OCI-M2 (cell line): ENCODE measurements around the gene SMG6.

Experiments used
- DNase-seq: peaks from one replicate; lab custom pipeline; 2025; ENCODE audit not compliant: unreplicated experiment; lab: John Stamatoyannopoulos, UW

The SMG6 gene

DNA sequence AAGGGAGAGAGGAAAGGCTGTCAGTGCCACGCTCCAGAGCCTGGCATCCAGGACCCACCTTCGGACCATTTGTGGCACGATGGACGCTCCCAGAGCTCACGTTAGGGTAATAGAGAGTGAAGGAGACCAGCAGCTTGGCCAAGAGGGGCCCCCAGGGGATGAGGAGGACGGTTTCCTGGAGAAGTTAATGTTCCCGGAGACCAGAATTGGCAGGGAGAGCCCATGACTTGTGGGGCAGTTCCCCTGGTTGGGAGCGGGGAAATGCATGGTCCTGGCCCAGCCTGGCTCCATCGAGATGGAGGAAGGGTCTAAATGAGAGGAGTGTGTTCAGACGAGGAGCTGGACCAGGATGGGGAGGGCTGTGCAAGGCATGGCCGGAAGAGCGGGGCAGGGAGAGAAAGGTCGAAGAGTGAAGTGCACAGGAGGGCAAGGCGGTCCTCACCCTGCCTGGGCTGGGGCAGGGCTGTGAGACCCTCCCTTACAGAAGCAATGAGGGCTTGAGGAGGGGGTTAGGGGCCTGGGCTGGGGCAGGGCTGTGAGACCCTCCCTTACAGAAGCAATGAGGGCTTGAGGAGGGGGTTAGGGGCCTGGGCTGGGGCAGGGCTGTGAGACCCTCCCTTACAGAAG is 251.5 kb downstream of the SMG6 start:
- no peak for DNase-seq

DNA sequence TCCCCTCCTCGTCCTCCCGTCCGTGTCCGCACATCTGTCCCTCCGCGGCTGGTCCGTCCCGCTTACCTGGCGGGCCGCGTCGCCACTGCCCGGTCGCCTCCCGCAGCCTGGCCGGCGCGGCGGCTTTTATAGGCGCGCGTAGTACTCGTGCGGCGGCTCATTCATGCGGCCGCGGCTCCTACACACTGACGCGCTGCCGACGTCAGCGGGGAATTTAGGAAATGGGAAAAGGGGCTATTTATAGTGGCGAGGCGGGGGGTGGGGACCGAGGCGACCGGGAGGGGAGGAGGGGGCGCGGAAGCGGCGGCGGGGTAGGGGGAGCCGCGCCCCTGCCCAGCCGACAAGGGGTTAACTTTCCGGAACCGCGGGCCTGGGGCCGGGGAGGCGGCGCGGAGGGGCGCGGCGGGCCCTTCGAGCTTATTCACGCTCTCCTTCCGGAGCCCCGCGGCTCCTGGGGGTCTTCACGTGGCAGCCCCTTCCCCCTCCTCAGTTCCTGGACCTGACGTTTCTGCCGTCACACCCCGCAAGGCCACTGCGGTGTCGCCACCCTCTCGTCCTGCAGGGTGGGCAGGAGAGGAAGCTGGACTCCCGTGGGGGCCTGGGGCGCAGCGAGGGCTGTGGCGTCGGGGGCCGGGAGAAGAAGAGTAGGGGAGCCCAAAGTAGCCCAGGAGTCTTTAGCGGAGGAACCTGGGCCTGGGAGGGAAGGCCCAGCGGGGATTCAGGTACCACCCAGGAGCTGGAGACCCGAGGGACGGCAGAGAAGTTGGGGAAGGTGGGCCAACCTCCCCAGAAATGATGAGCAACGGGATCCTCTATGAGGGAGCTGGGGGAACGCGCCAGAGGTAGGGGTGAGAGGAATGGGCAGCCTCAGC is 252.3 kb downstream of the SMG6 start:
- no peak for DNase-seq

DNA sequence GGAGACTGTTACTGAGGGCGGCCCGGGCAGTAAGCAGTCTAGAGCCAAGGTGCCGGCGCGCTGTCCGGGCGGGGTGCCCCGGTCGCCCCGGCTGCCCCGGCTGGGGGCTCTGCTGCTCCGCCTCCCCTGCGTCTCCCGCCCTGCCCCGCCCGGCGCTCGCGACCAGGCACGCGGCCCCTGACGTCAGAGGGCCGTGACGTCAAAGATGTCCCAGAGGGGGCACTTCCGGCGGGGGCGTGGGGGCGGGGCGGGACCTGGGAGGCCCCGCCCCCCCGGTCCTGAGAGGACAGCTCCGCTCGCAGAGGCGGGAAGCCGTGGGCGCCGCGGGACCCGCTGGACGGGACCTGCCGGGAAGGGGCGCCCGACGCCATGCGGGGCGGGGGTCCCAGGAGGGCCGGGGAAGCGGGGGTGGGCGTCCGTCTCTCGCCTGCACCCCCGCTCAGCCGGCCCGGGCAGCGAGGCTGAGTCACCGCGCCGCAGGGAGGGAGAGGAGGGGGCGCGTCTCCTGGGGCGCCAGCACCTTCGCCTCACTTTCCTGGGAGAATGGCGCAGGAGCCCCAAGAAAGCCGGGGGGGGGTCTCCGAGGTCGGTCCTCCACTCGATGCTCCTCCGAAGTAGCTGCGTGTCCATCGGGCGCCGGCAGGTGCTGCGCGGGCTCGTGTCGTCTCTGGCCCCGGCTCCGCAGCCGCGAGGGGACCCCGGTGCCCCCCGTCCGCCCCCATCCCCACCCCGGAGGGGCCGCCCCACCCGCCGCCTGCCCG is 253.1 kb downstream of the SMG6 start:
- no peak for DNase-seq

DNA sequence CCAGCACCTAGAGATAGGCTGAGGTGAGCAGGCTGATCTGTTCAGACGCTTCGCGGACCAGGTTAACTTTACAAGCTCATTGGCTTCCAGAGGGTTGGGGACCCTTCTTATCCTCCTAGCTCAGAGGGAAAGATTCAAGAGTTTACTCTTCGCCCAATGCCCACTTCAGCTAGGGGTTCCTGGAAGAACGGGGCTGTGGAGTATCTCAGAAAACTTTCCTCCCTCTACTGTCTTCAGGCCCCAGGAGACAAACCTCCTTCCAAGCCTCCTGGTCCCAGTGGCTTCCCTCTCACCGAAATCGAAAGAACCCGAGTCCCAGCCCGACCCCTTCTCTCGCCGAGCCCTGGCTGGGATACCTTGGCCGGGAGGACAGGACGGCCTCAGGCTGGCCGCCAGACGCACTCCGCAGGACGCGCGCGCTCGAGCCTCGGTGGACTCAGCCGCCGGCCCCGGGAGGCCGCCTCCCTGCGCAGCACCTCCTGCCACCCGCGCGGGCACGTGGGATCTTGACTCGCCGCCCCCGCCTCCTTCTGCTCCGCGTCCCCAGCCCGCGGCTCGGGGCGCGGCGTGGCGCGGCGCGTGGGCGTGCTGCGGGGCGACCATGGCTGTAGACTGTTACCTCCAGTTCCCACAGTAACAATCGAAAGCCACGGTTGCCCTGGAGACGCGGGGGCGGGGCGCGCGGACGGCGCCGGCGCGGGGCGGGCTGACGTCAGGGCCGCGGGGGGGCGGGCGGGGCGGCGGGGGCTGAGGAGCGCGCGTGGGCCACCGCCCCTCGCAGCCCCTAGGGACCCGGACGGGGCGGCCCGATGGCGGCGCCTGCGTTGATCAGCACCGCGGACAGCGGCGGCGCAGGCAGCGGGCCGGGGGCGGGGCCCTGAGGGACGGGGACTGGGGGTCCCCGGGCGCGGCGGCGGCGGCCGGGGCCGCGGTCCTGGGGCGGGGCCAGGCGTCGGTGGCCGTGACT is 254.0 kb downstream of the SMG6 start:
- DNase-seq, result no peak

DNA sequence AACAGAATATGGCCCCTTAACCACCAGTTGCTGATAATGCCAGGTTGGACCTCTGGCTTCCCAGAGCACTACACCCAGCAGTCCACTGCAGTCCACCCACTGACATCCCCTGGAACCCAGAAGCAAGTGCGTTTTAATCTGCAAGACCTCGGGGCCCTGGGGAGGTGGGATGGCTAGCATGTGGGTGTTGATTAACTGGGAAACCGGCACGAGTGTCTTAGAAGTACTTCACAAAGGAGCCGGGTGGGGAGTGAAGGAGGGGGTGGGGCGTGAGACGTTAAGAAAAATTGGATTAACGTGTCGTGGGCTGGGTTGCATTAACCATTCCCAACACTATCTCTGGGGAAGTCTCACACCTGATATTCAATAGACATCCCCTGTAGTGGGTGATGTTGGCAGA is 254.8 kb downstream of the SMG6 start:
- no peak for DNase-seq

DNA sequence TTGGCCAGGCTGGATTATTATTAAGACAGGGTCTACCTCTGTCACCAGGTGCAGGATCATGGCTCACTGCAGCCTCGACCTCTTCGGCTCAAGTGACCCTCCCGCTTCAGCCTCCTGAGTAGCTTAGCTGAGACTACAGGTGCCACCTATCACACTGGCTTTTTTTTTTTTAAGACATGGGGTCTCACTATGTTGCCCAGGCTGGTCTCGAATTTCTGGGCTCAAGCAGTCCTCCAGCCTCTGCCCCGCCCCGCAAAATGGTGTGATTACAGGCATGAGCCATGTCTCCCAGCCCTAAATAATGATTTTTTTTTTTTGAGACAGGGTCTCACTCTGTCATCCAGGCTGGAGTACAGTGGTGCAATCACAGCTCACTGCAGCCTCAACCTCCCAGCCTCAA is 256.0 kb downstream of the SMG6 start:
- no peak for DNase-seq

DNA sequence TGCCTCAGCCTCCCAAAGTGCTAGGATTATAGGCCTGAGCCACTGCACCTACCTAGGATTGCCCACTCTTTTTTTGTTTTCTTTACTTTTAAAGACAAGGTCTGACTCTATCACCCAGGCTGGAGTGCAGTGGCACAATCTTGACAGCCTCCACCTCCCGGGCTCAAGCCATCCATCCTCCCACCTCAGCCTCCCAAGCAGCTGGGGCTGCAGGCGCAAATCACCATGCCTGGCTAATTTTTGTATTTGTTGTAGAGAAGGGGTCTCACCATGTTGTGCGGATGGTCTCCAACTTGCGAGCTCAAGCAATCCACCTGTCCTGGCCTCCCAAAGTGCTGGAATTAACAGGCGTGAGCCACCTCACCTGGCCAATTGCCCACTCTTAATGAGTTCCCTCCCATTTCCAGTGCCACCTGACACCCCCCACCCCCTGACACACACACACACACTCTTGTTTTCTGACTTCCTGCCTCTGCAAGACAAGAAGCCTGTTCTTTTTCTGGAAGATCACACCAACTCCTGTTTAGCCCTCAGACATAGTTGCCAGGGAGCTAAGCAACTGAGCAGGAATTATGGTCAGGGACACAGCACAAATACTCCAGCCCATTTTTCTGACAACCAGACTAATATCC is 259.2 kb downstream of the SMG6 start:
- DNase-seq, result no peak

DNA sequence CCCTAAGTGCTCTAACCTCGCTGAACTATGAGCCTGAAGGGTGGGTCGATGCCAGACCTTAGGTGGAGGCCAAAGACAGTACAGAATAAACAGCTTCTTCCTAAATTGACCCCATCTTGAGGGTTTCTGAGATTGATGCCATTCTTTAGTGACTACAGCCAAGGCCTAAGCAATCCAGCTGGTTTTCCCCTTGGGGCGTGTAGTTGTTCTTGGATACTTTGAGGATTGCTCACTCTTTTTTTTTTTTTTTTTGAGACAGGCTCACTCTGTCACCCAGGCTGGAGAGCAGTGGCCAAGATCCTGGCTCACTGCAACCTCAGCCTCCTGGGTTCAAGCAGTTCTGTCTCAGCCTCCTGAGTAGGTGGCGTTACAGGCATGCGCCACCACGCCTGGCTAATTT is 259.8 kb downstream of the SMG6 start:
- no peak for DNase-seq

DNA sequence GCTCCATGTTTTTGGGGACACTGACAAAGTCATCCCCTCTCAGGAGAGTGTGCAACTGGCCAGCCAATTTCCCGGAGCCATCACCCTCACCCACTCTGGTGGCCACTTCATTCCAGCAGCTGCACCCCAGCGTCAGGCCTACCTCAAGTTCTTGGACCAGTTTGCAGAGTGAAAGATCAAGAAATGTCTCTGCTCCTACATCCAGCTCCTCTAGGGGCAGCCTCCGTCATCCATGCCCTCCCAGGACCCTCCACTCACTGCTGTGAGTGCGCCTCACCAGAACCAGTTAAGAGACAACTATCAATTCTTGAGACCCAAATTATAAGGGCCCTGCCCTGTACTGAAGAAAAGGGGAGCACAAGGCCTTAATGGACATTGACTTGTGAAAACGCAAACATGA is 260.7 kb downstream of the SMG6 start:
- DNase-seq, result no peak

DNA sequence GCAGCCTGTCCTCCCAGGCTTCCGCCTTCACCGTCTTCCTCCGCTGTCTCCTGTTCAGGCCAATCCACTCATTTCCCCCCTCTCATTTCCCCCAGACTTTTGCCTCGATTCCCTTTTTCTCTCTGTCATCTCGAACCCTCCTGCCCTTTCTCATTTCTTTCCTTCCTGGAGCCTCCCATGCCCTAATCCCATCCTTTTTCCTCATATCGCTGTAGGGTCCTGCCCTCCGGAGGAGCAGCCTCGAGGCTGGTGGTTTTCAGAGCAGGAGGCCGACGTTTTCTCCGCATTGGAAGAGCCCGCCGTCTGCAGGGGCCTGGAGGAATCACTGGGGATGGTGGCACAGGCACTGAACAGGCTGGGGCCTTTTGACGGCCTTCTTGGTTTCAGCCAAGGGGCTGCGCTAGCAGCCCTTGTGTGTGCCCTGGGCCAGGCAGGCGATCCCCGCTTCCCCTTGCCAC is 261.2 kb downstream of the SMG6 start:
- DNase-seq, result no peak

DNA sequence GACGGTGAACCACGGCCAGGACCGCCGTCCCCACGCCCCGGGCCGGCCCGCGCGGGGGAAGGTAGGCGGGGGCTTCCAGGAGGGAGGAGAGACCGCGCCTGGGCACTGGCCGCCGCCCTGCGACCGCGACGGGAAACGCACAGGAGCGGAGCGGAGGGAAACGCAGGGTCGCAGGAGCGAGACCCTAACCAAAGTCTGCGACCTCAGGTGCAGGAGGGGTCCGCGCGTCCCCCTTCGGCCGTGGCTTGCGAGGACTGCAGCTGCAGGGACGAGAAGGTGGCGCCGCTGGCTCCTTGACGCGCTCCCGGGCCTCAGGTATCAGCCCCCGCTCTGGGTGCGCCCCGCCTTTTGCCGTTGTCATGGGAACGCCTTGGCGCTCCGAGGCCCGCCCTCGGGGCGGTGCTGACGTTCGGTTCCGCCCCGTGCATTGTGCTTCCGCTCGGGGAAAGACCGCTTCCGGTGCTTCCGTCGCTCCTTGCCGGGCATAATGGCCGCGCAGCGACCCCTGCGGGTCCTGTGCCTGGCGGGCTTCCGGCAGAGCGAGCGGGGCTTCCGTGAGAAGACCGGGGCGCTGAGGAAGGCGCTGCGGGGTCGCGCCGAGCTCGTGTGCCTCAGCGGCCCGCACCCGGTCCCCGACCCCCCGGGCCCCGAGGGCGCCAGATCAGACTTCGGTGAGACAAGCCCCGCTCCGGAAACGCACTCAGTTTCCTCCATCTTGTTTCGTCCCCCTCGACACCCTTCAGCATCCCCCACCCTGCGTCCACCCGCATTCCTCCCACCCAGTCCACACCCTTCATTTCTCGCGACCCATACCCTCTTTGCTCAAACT is 261.8 kb downstream of the SMG6 start, which contains the start of gene OVCA2:
TSS of gene OVCA2 (plus strand) at position 462 of the 829 bp plus-strand sequence. CDS start at position 488, 26 bp downstream.
- DNase-seq, result no peak

DNA sequence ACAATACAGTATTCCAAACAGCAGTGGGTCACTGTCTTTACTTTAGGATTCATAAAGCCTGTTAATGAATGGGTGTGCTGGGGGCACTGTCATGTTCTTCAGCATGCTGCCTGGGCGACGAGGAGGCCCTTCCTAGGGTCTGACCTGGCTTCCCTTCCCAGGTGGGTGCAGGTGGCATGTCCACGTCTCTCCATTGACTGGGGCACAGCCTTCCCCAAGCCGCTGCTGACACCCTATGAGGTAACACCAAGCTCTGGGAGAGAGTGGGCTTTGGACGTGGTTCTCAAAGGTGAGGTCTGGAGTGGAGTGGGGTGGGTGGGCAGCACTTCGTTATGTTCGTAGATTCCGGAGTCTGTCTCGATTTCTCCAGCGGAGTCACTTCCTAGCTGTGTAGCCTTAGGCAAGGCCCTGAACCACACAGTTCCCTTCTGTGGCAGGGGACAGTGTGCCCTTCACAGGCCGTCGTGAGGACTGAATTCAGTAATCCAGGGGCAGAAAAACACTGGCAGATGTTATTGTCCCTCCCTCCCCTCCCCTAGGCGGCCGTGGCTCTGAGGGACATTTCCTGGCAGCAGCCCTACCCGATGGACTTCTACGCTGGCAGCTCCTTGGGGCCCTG is 262.5 kb downstream of the SMG6 start:
- no peak for DNase-seq

DNA sequence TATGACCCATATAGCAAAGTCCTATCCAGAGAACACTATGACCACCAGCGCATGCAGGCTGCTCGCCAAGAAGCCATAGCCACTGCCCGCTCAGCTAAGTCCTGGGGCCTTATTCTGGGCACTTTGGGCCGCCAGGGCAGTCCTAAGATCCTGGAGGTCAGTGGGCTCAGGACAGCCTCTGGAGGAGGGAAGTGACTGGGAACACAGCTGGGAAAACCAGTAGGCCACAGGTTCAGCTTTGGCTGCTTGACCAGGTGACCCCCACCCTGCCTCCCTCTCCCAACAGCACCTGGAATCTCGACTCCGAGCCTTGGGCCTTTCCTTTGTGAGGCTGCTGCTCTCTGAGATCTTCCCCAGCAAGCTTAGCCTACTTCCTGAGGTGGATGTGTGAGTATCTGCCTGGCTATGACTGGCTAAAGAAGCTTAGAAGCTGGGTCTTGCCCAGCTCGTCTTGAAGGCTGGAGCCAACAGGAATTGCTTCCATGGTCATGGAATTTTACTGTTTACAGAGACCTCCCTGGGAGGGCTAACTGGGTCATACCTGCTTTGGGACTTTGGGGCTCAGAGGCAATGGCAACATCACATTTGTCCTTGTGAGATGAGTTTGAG is 263.3 kb downstream of the SMG6 start:
- DNase-seq, result no peak

DNA sequence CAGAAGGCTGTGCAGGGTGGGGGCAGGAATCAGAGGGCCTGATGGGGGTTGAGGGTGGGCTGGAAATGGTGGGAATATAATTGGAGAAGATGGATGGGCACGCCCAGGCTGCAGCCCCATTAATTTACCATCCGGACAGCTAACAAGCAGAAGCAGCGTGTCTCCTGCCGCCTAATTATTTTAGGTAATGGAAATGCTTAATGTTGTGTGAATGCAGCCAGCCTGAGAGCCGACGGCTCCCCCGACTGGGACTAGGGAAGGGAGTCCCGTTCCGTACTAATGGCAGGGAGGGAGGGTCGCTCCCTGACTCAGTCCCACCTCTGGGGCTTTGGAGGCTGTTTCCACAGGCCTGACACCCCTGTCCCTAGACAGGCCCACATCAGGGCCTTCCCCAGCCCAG is 266.4 kb downstream of the SMG6 start:
- no peak for DNase-seq

DNA sequence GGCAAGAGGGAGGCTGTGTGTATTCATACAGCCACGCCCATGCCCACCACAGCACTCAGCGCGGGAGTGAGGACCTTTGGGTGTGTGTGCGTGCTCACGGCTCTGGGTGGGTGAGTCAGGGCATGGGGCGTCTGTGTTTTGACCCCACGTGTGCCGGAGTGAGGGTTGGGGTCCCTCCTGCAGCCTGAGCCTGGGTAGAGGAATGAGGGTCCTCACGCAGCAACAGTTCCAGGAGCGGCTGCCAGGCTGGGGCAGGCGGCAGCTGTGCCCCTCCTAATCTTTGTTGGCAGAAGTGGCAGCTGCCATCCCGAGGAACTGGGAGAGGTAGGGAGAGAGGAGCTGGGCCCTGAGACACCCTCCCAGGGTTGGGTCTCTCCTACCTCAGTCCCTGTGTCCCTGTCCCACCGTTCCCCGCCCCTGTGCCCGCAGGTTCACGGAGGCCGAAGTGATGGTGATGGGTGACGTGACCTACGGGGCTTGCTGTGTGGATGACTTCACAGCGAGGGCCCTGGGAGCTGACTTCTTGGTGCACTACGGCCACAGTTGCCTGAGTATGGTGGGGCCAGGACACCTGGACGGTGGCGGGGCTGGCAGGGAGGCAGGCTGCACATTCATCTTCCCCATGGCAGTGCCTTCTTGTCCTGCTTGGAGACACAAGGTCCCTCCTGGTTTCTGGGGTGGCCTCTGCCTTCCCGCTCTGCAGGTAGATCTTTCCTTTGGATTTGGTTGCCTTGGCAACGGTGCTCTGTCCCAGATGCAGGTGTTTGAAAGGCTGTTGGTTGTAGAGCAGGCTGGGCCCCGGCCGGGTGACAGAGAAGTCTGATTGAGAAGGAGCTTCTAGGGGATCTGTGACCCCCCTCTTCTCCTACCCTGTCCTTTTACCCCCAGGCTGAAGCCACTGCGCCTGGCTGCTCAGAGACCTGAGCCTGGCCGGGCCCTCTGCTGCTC is 267.8 kb downstream of the SMG6 start:
- no peak for DNase-seq

DNA sequence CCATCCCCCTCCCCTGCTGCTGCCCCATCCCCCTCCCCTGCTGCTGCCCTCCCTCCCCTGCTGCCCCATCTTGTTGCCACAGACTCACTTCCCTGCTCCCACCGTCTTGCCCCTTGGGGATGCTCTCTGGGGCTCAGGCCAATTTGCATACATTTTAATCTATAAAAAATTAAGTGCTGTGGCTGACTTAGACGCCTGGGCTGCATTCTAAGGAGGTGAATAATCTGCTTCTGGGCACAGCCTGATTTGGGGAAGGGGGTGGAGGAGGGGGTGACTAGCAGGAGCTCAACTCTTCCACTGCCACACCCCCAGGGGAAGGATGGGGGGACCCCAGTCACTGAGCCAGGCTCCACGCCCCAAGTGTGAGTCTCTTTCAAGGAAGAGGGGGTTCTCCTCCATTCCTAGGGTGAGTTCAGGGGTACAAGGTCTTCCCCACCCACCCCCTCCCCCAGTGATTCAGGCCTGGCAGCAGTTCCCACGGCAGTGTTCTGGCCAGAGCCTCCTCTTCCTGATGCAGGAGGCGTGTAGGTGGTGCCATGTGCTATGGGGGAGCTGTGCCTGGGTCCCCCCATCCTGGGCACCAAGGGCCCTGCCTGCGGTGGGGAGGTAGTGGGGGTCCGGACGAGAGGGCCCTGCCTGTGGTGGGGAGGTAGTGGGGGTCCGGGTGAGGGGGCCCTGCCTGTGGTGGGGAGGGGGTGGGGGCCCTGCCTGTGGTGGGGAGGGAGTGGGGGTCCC is 268.6 kb downstream of the SMG6 start:
- DNase-seq, result no peak

DNA sequence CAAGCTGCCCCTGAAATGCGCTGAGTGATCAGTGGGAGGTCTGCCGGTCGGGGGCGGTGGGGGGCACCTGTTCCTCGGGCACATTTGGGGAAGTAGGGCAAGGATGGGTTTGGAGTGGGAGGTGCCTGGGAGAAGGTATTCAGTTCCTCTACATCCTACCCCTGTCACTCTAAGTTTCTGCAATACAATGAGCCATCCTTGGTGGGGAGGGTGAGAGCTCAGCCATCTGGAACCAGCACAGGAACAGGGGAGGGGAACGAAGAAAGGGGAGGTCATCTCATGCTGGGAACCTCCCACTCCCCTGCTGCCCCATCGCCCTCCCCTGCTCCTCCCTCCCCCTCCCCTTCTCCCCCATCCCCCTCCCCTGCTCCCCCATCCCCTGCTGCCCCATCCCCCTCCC is 269.4 kb downstream of the SMG6 start:
- no peak for DNase-seq
